HepG2 (cell line): ENCODE results near the gene RAPSN. TPM values are rescaled to one million over a fixed set of nuclear protein-coding genes. Genes with fewer than 3 reads are reported as not detected.

Experiments used
- DMAP1 ChIP-seq: IDR thresholded peaks from 2 replicates; pipeline ENCODE4 v1.6.1; 2016
- DRAP1 ChIP-seq: IDR thresholded peaks from 2 replicates; pipeline ENCODE4 v1.6.1; 2016; ENCODE audit warnings: missing genetic modification reagents, missing compliant biosample characterization
- FOXO1 ChIP-seq: sonication (generic); formaldehyde crosslinking; IDR thresholded peaks from 2 replicates; pipeline ENCODE4 v1.4.0; 2020; ENCODE audit warnings: missing genetic modification reagents
- FOXO4 ChIP-seq: sonication (generic); formaldehyde crosslinking; conservative IDR thresholded peaks from 2 replicates; pipeline ENCODE4 v1.8.1; 2023; ENCODE audit warnings: missing genetic modification reagents
- GATAD2A ChIP-seq: IDR thresholded peaks from 2 replicates; pipeline ENCODE4 v1.6.1; 2016
- HDAC1 ChIP-seq: sonication (generic); formaldehyde crosslinking; IDR thresholded peaks from 2 replicates; pipeline ENCODE4 v1.5.1; 2020; ENCODE audit warnings: mild to moderate bottlenecking, missing genetic modification reagents
- MEIS2 ChIP-seq: sonication (generic); formaldehyde crosslinking; IDR thresholded peaks from 2 replicates; pipeline ENCODE4 v1.9.0; 2021; ENCODE audit warnings: mild to moderate bottlenecking, missing genetic modification reagents
- NR2F2 ChIP-seq: IDR thresholded peaks from 2 replicates; pipeline ENCODE4 v1.6.1; 2012; ENCODE audit warnings: low read depth, inconsistent platforms, borderline replicate concordance
- NR2F6 ChIP-seq, 2 experiments: IDR thresholded peaks; 2 replicates each; pipeline ENCODE4 v1.6.1; 2016; ENCODE audit warnings: antibody characterized with exemption in 1 of 2, mild to moderate bottlenecking in 1 of 2
- RELA ChIP-seq: sonication (generic); formaldehyde crosslinking; IDR thresholded peaks from 2 replicates; pipeline ENCODE4 v1.4.0; 2020; ENCODE audit warnings: missing genetic modification reagents
- RNF2 ChIP-seq: fragments of 450-650 bp; conservative IDR thresholded peaks from 2 replicates; pipeline ENCODE4 v1.6.1; 2016; ENCODE audit warnings: low read depth
- RXRA ChIP-seq: sonication (generic); formaldehyde crosslinking; IDR thresholded peaks from 2 replicates; pipeline ENCODE4 v1.5.1; 2020; ENCODE audit warnings: missing genetic modification reagents
- SKIL ChIP-seq: sonication (generic); formaldehyde crosslinking; IDR thresholded peaks from 2 replicates; pipeline ENCODE4 v1.8.0; 2022; ENCODE audit warnings: missing genetic modification reagents, mild to moderate bottlenecking, moderate library complexity, borderline replicate concordance
- SRF ChIP-seq: IDR thresholded peaks from 2 replicates; pipeline ENCODE4 v1.6.1; 2011; ENCODE audit warnings: mild to moderate bottlenecking, low read depth, low read length, moderate library complexity
- TBL1XR1 ChIP-seq: fragments of 150-350 bp; IDR thresholded peaks from 2 replicates; pipeline ENCODE4 v1.6.1; 2014; ENCODE audit warnings: borderline replicate concordance, low read length; ENCODE audit not compliant: partially characterized antibody
- TFDP1 ChIP-seq: IDR thresholded peaks from 2 replicates; pipeline ENCODE4 v1.6.1; 2016; ENCODE audit warnings: missing compliant biosample characterization, missing genetic modification reagents, borderline replicate concordance
- TGIF2 ChIP-seq: IDR thresholded peaks from 2 replicates; pipeline ENCODE4 v1.6.1; 2016; ENCODE audit warnings: control low read depth, missing compliant biosample characterization
- ZBTB43 ChIP-seq: sonication (generic); formaldehyde crosslinking; conservative IDR thresholded peaks from 2 replicates; pipeline ENCODE4 v1.4.0; 2020; ENCODE audit warnings: missing genetic modification reagents
- ZMYM2 ChIP-seq: sonication (generic); formaldehyde crosslinking; IDR thresholded peaks from 2 replicates; pipeline ENCODE4 v1.8.0; 2022; ENCODE audit warnings: mild to moderate bottlenecking, missing genetic modification reagents
- ZMYM3 ChIP-seq: sonication (generic); formaldehyde crosslinking; IDR thresholded peaks from 2 replicates; pipeline ENCODE4 v1.5.1; 2020; ENCODE audit warnings: mild to moderate bottlenecking, missing genetic modification reagents
- ZNF207 ChIP-seq: fragments of 450-650 bp; IDR thresholded peaks from 2 replicates; pipeline ENCODE4 v1.6.1; 2016; ENCODE audit warnings: antibody characterized with exemption, borderline replicate concordance
- ZNF263 ChIP-seq: sonication (generic); formaldehyde crosslinking; IDR thresholded peaks from 2 replicates; pipeline ENCODE4 v1.4.0; 2020; ENCODE audit warnings: missing genetic modification reagents
- ZNF496 ChIP-seq: sonication (generic); formaldehyde crosslinking; IDR thresholded peaks from 2 replicates; pipeline ENCODE4 v1.8.1; 2023; ENCODE audit warnings: mild to moderate bottlenecking, moderate library complexity, missing genetic modification reagents; ENCODE audit not compliant: insufficient replicate concordance
- ZNF614 ChIP-seq: IDR thresholded peaks from 2 replicates; pipeline ENCODE4 v1.6.1; 2018; ENCODE audit warnings: missing biosample characterization, missing genetic modification reagents, inconsistent platforms, borderline replicate concordance
- ZNF746 ChIP-seq: sonication (generic); formaldehyde crosslinking; IDR thresholded peaks from 2 replicates; pipeline ENCODE4 v1.8.0; 2022; ENCODE audit warnings: mild to moderate bottlenecking, missing genetic modification reagents
- ZNF775 ChIP-seq: sonication (generic); formaldehyde crosslinking; IDR thresholded peaks from 2 replicates; pipeline ENCODE4 v1.4.0; 2020; ENCODE audit warnings: missing genetic modification reagents, mild to moderate bottlenecking, moderate library complexity, borderline replicate concordance
- ZSCAN12 ChIP-seq: sonication (generic); formaldehyde crosslinking; IDR thresholded peaks from 2 replicates; pipeline ENCODE4 v1.9.0; 2021; ENCODE audit warnings: mild to moderate bottlenecking, missing genetic modification reagents
- polyA plus RNA-seq, 8 experiments: library from polyadenylated mRNA; depleted of rRNA in 3 of 8; stranded (reverse) in 7 of 8; unstranded in 1 of 8; fragments of >200 nt; fragmentation: Illumina TruSeq in 4 of 8; extraction: Trizol in 4 of 8; gene quantifications; 2 replicates each; pipeline versions ENCODE4 v1.2.1 to v1.2.3, GENCODE V29; 2011 to 2016; ENCODE audit warnings: low read depth in 4 of 8, missing spikeins in 1 of 8, mixed read lengths in 1 of 8; ENCODE audit not compliant: insufficient read depth in 1 of 8
- total RNA-seq, 5 experiments: library from RNA; depleted of rRNA; stranded (reverse); fragments of >200 nt; fragmentation: Illumina TruSeq; extraction: Trizol; gene quantifications; 2 replicates each; pipeline ENCODE4 v1.2.3, GENCODE V29; 2016; ENCODE audit warnings: low read depth in 1 of 5

Gene RAPSN
- total and polyA plus RNA-seq, 2 of the 13 experiments (the other 11 are each of a cell fraction or from before 2014, with no cell fraction given) = 0.15 to 1.2 TPM

DNA sequence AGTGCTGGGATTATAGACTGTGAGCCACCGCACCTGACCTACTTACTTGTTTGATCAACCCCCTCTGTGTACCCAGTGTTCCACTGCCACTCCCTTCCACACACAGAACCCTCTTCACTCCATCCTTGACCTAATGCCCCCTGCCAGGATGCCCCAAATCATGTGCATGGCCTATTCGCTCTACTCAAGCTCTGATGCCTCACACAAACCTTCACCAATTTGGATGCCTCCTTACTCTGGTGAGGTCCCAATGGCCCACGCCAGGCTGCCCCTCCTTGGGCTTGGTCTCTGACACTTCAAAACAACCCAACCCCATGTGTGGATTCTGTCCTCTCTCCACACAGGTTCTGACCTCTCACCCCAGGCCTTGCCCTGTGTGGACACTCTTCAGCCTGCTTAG, 13.2 kb downstream of the RAPSN start (continued):
- TF ChIP-seq ZNF614 (CRISPR knock-in tag) = 0 out of 2 replicates have a peak, but pooled peaks have one; percentile 12
- TF ChIP-seq ZMYM2 (CRISPR knock-in tag) = peak; percentile 72
- no peak for TF ChIP-seq ZNF263 (CRISPR knock-in tag)
- peak; percentile 78; the same call in 1 of the 2 replicates for TF ChIP-seq RXRA (CRISPR knock-in tag)
- TF ChIP-seq ZNF496 (CRISPR knock-in tag) = no peak
- TF ChIP-seq HDAC1 = peak; percentile 45; the same call in 1 of the 2 replicates
- 0 out of 2 replicates have a peak, but pooled peaks have one; percentile 59 for TF ChIP-seq ZNF746
- no peak for TF ChIP-seq TBL1XR1
- peak; percentile 95 for TF ChIP-seq NR2F6 (IDR thresholded peaks at IDR 0.05)
- peak; percentile 95 for TF ChIP-seq NR2F6 (CRISPR knock-in tag; IDR thresholded peaks at IDR 0.05)
- TF ChIP-seq NR2F2 = peak; percentile 86; the same call in 1 of the 2 replicates
- TF ChIP-seq SRF = no peak
- no peak for TF ChIP-seq ZNF775
- no peak for TF ChIP-seq ZSCAN12 (CRISPR knock-in tag)
- peak; percentile 72; the same call in 1 of the 2 replicates for TF ChIP-seq ZMYM3 (CRISPR knock-in tag)
- no peak for TF ChIP-seq ZBTB43
- TF ChIP-seq GATAD2A (CRISPR knock-in tag) = peak; percentile 62
- TF ChIP-seq FOXO1 (CRISPR knock-in tag) = 0 out of 2 replicates have a peak, but pooled peaks have one; percentile 21
- no peak for TF ChIP-seq RELA
- TF ChIP-seq DMAP1 (CRISPR knock-in tag) = no peak
- TF ChIP-seq DRAP1 (CRISPR knock-in tag) = no peak
- TF ChIP-seq ZNF207 = no peak
- no peak for TF ChIP-seq FOXO4 (CRISPR knock-in tag)
- no peak for TF ChIP-seq RNF2
- no peak for TF ChIP-seq TGIF2 (CRISPR knock-in tag)
- TF ChIP-seq TFDP1 (CRISPR knock-in tag) = no peak
- peak; percentile 60; the same call in 1 of the 2 replicates for TF ChIP-seq SKIL
- TF ChIP-seq MEIS2 = peak; percentile 35; the same call in 1 of the 2 replicates
